Measurements from ENCODE around the gene SLC25A21.

The SLC25A21 gene

DNA sequence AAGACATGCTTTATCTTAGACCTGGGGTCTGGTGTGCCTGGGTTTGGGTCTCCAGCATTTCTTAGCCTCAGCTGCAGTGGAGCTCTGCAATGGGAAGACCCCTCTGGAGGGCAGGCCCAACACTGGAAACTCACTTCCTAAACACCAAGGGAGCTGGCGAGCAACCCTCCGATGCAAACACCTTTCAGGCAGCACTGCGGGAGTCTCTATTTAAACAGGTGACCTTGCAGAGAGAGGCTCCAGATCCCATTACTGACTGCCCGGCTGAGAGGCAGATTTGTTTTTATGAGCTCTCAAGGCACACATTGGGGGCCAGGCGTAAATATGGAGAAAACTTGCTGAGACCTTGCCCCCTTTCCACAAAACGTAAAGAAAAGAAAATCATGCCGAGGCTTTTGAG is 315.3 kb downstream of the SLC25A21 start:
- DNase-seq, result no peak

- no peak for DNase-seq
Measured at GRCh38 chr14:36856095-36856878, 316.1 kb downstream of the SLC25A21 start.

- DNase-seq, result no peak
Measured at GRCh38 chr14:36855396-36855795, 317.0 kb downstream of the SLC25A21 start.

DNA sequence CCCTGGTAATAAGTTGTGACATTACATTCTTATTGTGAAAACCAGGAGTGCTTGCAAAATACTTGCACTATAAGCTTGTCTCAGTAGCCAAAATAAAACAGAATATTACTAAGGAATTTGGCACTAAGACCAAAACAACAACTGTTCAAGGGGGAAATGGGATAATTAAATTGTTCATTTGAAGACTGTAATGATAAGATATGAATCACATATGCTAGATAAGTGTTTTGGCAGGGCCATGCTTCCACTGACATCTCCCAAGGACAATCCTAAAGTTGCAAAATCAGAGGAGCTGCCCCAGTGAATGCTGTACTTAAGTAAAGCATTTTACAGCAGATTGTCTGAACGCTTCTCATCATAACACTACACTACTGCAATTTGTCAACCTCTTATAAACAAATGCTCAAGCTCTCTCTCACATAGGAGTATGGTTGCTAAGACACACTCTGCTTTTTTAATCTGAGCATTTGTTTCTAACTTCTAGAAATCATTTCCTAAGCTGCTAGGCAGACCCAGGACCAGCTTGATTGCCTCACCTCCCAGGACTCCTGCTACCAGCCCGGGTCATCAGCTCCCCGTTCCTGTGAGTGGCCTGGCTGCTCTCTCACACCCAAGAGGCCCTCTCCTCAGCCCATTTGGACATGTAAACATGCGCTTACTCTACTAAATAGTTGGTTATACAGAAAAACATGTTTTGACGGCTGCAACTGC is 319.3 kb downstream of the SLC25A21 start:
- no peak for DNase-seq

DNA sequence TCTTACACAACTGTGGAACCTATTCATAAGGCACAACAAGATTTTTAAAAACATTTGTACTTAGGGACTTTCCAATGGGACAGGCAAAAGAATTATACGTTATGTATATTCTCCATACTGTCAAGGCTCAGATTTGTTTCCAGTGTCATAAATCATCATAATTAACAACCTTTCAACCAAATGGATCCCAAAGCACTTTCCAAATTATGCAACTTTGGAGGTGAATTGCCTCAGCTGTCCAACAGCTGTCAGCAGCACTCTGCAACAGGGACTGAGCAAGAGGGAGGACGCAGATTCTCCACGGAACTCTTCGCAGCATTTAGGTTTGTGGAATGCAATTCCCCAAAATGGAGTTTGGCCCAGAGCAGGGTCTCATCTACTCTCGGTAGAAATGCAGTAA is 324.2 kb downstream of the SLC25A21 start:
- DNase-seq, result no peak

- DNase-seq, result no peak
Measured at GRCh38 chr14:36847366-36847765, 325.0 kb downstream of the SLC25A21 start.

- no peak for DNase-seq
Measured at GRCh38 chr14:36845356-36846012, 326.9 kb downstream of the SLC25A21 start.

- no peak for DNase-seq
Measured at GRCh38 chr14:36844443-36845195, 327.8 kb downstream of the SLC25A21 start.

DNA sequence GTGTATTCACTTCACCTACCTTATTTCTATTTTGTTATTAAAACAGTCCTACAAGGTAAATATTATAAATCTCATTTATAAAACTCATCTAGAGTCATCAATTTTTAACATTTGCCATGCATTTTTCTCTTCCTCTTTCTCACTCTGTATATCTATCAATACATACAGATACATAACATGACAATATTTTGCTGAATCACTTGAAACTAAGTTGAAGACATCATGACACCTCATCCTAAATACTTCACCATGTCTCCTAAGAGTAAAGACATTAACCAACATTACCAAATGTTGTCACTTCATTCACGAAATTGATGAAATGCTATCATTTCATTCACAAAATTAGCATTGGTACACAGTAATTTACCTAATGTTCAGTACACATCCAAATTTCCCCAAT is 329.0 kb downstream of the SLC25A21 start:
- no peak for DNase-seq

DNA sequence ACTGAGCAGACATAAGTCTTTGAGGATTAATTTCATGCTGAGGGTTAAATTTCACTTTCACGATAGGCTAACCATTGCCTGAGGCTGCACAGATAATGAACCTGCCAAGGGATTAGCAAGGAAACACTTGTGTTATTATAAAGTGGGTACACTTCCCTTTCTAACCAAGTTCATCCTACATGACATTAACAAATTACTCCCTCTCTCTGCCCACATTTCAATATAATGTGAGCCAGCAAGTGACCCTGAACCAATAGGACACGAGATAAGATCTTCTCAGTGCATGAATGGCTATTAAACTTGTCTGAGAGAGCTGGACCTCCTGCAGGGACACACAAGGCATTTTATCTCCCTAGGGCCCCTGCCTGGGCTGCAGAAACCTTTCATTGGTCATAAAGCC is 337.3 kb downstream of the SLC25A21 start:
- no peak for DNase-seq

GRCh38 chr14:36834293-36834692 is 338.1 kb downstream of the SLC25A21 start:
- DNase-seq, result no peak

DNA sequence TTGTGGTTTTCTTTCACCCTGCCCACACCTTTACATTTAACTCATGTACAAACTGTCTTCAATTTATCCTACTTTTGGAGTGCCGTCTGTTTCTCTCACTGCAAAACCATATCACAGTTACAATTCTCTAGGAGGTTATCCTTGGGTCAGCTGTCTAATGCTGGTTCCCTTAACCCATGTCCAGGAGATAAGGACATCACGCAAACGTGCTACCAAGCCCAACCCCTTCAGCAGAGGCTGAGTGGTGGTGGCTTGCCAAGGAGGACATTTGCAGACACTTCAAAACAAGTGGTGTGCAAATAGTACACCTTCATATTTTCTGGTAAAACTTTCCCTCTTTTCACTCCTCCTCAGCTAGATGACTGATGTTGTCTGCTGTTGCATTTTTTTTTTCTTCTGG is 342.9 kb downstream of the SLC25A21 start:
- DNase-seq, result no peak

DNA sequence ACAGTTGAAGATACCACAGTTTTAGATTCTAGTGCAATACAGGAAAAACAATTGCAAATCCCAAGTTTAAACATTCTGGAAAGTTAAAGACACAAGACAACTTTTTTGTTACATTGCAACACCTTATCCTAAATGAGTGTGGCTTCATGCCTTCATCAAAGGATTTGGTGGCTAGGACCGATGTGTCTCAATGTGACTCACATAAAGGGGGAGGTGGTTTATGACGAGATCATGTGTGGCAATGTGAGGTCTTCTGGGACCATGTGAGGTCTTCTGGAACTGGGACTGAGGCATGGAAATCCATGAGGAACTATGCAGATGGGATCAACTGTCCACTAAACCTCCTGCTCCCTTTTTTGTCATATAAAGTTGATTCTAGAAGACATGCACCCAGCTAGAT is 344.5 kb downstream of the SLC25A21 start:
- no peak for DNase-seq

DNA sequence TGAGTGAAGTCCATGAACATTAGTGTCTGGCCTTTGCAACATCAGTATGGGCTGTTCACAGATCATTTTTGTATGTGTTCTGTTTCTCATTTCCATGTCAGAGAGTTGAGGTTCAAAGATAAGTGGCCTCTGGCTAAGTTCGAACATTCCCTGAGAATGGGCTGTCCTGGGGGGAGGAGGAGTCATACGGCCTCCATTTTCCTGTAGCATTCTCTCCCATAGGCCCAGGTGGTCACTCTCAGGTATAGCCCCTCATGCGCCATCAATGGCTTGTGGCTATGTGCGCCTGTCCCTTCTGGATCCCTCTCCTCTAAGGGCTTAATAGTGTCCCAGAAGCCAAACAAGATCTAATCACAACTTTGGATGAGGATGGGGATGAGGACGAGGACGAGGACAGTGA is 345.8 kb downstream of the SLC25A21 start:
- no peak for DNase-seq

DNA sequence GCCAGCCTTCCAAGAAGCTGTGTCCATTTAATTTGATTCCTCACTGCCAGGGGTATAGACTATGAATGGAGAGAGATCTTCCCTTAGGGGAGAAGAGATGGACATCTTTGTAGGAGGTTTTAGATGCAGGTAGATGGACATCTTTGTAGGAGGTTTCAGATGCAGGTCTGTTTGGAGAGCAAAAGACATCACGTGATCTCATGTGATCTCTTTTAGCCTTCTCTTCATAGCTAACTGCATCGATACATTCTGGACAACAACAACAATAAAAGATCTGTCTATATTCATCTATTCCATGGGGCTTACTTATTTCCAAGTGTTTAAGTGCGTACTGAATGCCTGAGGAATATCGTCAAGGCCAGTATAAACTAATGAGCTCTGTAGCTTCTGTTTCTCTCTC is 347.6 kb downstream of the SLC25A21 start:
- DNase-seq, result no peak

DNA sequence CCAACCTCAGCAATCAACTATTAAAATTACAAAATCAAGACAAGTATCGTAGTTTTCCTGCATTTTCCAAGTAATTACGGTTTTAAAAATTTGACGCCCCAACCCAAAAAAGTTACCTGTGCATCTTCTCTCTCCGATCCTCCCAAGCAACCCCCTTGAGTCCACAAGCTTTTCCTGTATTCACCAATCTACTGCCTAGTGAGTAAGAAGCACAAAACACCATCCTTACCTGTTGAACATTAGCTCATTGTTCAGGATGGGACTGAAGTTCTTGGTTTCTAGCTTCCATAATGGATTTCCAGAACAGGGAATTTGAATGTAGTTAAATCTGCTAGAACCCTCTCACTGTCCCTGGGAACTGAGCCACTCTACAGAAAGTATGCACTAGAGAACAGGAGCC is 348.8 kb downstream of the SLC25A21 start:
- no peak for DNase-seq

DNA sequence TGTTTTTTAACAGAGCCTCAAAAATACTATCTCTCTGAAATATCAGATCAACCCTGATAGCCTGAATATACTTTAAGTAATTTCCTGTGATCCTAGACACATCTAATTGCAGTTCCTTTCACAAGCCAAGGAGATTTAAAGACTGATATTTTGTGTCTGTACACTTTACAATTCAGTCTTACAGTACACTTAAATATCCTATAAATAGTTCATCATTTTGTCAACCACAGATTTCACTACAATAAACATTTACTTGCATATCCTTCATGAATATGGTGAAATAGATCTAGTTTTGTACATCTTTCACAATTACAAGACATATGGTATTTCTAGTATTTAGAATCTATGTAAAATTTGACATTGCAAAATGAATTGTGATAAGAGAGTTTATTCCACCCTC is 349.7 kb downstream of the SLC25A21 start:
- DNase-seq, result no peak

- DNase-seq, result no peak
Measured at GRCh38 chr14:36820901-36821300, 351.5 kb downstream of the SLC25A21 start.

DNA sequence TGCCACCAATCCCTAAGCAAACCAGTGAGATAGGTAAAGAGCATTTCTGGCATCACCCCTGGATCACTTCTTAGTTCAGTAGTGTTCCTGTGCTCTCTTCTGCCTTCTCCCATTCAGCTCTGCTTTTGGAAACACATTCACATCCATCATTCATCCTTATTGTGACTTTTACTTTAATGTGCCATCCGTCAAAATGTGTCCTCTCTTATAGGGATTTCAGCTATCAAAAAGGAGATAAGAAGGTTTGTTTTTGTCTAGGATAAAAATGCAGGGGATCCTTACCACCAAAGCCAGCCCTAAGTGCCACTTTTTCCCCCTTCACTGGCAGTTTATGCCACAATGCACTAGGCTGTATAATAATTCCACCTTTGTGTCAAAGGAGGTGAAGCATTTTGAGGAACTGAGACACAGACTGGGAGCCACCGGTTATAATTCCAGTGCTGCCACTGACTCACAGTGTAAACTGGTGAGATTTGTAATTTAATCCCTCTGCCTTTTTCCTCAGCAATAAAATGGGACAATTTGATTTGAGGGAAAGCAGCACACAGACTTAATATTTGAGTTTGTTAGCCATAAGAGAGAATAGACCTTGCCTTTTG is 352.2 kb downstream of the SLC25A21 start:
- no peak for DNase-seq

DNA sequence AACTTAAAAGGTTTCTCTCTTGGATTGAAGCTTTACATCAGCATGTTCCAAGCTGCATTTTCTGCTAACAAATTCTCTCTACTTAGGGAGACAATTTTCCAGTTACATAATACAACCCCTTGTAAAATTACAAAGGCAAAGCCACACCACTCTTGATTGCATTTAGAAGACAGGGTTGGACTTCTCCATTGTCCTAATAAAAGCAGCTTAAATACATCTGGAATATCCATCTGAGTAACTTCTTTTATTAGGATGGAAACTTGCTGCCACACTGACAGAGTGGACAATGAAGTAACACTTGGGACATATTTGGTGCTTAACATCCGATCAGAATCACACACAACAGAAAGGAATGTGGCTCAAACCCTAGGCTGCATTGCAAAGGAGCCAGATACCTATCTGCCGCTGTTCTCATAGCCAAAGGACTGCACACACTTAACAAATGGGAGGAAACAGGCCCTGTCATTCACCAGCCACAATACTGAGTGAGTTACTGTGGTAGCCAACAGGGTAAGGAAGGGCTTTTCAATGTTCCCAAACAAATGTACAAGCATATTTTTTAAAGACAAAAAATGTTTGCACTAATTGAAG is 353.5 kb downstream of the SLC25A21 start:
- DNase-seq, result no peak

GRCh38 chr14:36818246-36818645 is 354.2 kb downstream of the SLC25A21 start:
- no peak for DNase-seq
